Right forelimb (tissue), 1 donor: ENCODE results near the gene RTP5.
A peak's percentile ranks its signal among the peaks of the same experiment; 100 is the strongest.

Source experiments
- DNase-seq: peaks from one replicate; pipeline ENCODE4 v3.0.0-alpha.2; 2018

The RTP5 gene

GRCh38 chr2:241844066-241844728, 25.3 kb upstream of the RTP5 start:
- DNase-seq = peak; percentile 89

- DNase-seq = no peak
Observed at GRCh38 chr2:241844831-241845578, 24.5 kb upstream of the RTP5 start.

GRCh38 chr2:241846406-241846805, 23.1 kb upstream of the RTP5 start:
- no peak for DNase-seq

- DNase-seq = no peak
Observed at GRCh38 chr2:241848761-241849615, 20.5 kb upstream of the RTP5 start.

GRCh38 chr2:241849616-241850543, 19.6 kb upstream of the RTP5 start:
- DNase-seq = no peak

- DNase-seq = no peak
Observed at GRCh38 chr2:241850544-241851324, 18.8 kb upstream of the RTP5 start.

- DNase-seq = no peak
Observed at GRCh38 chr2:241851325-241852115, 18.0 kb upstream of the RTP5 start.

- no peak for DNase-seq
Observed at GRCh38 chr2:241852116-241852980, 17.2 kb upstream of the RTP5 start.

GRCh38 chr2:241852981-241853631, 16.4 kb upstream of the RTP5 start:
- no peak for DNase-seq

- no peak for DNase-seq
Observed at GRCh38 chr2:241853651-241854341, 15.7 kb upstream of the RTP5 start.

- DNase-seq = no peak
Observed at GRCh38 chr2:241854342-241855244, 14.9 kb upstream of the RTP5 start.

GRCh38 chr2:241855245-241855887, 14.2 kb upstream of the RTP5 start:
- DNase-seq = no peak

- no peak for DNase-seq
Observed at GRCh38 chr2:241855888-241856422, 13.6 kb upstream of the RTP5 start.

- DNase-seq = no peak
Observed at GRCh38 chr2:241857041-241857541, 12.4 kb upstream of the RTP5 start.

- no peak for DNase-seq
Observed at GRCh38 chr2:241857572-241858121, 11.9 kb upstream of the RTP5 start.
